ENCODE measurements around the gene CD38.
"Not testable (repeated sequence)": the region's sequence is repeated elsewhere in the genome, so short reads cannot be mapped to it uniquely, and the experiment has no call there.

CD38 gene

GRCh38 chr4:15833801-15834200, 55.7 kb downstream of the CD38 start:
- ATAC-seq (ENCODE audit: insufficient read depth, low read depth) (no peak), DNase-seq (no peak)
- Histone ChIP-seq H3K9ac (ENCODE audit: low read depth, low read length) (no peak overlapping the region), H3K4me3 (ENCODE audit: low read depth in 1 of 2, low read length in 2 of 2) (no peak overlapping the region), H3K79me2 (ENCODE audit: insufficient read depth, low read length) (peaks cover 86% of the 10 kb centered on the region), H3K36me3 (ENCODE audit: insufficient read depth, low read length) (peaks cover 100% of the 10 kb centered on the region), H4K20me1 (ENCODE audit: insufficient read depth, low read length) (peaks cover 15% of the 10 kb centered on the region; the same call in 1 of the 2 replicates), H2AFZ (ENCODE audit: low read depth, low read length) (no peak overlapping the region), H3K27ac (ENCODE audit: low read length) (peak overlapping the region; percentile 44), H3K4me1 (ENCODE audit: insufficient read depth, low read length) (no peaks in the 10 kb centered on the region), H3K4me2 (ENCODE audit: insufficient read depth, low read length) (no peak overlapping the region), H3K9me3 (ENCODE audit: insufficient read depth, low read length, severe bottlenecking) (peaks cover 6% of the 10 kb centered on the region), H3K27me3 (ENCODE audit: insufficient read depth, low read length, poor library complexity) (no peaks in the 10 kb centered on the region)
- TF ChIP-seq EZH2 (IDR thresholded peaks at IDR 0.05; ENCODE audit: borderline replicate concordance, low read depth, low read length, severe bottlenecking) (no peak), CTCF (IDR thresholded peaks at IDR 0.05; ENCODE audit: borderline replicate concordance, extremely low read depth, low read length, poor library complexity, severe bottlenecking) (no peak)

DNA sequence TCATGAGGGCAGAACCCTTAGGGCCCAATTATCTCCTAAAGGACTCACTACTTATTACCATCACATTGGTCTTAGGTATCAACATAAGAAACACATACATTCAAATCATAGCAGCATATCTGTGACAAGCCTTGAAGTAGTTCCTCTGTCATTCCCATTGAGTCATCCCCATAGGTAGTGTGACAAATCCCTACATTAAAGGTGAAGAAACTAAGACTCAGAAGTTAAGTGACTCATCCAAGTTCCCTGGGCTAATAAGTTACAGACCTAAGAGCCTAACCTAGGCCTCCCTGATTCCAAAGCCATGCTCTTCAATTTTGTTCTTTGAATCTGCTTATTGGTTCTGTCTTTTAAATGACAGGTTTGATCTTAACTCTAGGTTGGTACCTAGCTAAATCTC, 58.2 kb downstream of the CD38 start:
- DNase-seq (no peak), ATAC-seq (ENCODE audit: insufficient read depth, low read depth) (no peak)
- Histone ChIP-seq H3K36me3 (ENCODE audit: insufficient read depth, low read length) (peaks cover 100% of the 10 kb centered on the region), H3K79me2 (ENCODE audit: insufficient read depth, low read length) (peaks cover 64% of the 10 kb centered on the region), H3K9ac (ENCODE audit: low read depth, low read length) (no peak overlapping the region), H4K20me1 (ENCODE audit: insufficient read depth, low read length) (peaks cover 15% of the 10 kb centered on the region; the same call in 1 of the 2 replicates), H3K27ac (ENCODE audit: low read length) (no peak overlapping the region), H3K27me3 (ENCODE audit: insufficient read depth, low read length, poor library complexity) (no peaks in the 10 kb centered on the region), H2AFZ (ENCODE audit: low read depth, low read length) (no peak overlapping the region), H3K4me3 (ENCODE audit: low read depth in 1 of 2, low read length in 2 of 2) (no peak overlapping the region), H3K9me3 (ENCODE audit: insufficient read depth, low read length, severe bottlenecking) (peaks cover 15% of the 10 kb centered on the region), H3K4me1 (ENCODE audit: insufficient read depth, low read length) (no peaks in the 10 kb centered on the region), H3K4me2 (ENCODE audit: insufficient read depth, low read length) (no peak overlapping the region)
- no peak for TF ChIP-seq CTCF (IDR thresholded peaks at IDR 0.05; ENCODE audit: borderline replicate concordance, extremely low read depth, low read length, poor library complexity, severe bottlenecking)
- TF ChIP-seq EZH2 (IDR thresholded peaks at IDR 0.05; ENCODE audit: borderline replicate concordance, low read depth, low read length, severe bottlenecking): no peak

- Histone ChIP-seq H3K4me3 (ENCODE audit: low read depth in 1 of 2, low read length in 2 of 2) (no peak overlapping the region), H3K9ac (ENCODE audit: low read depth, low read length) (no peak overlapping the region), H4K20me1 (ENCODE audit: insufficient read depth, low read length) (peaks cover 11% of the 10 kb centered on the region; the same call in 1 of the 2 replicates), H3K9me3 (ENCODE audit: insufficient read depth, low read length, severe bottlenecking) (peaks cover 15% of the 10 kb centered on the region), H3K36me3 (ENCODE audit: insufficient read depth, low read length) (peaks cover 92% of the 10 kb centered on the region), H3K79me2 (ENCODE audit: insufficient read depth, low read length) (peaks cover 52% of the 10 kb centered on the region), H3K27ac (ENCODE audit: low read length) (no peak overlapping the region), H3K4me2 (ENCODE audit: insufficient read depth, low read length) (no peak overlapping the region), H3K27me3 (ENCODE audit: insufficient read depth, low read length, poor library complexity) (no peaks in the 10 kb centered on the region), H3K4me1 (ENCODE audit: insufficient read depth, low read length) (no peaks in the 10 kb centered on the region), H2AFZ (ENCODE audit: low read depth, low read length) (no peak overlapping the region)
- TF ChIP-seq CTCF (IDR thresholded peaks at IDR 0.05; ENCODE audit: borderline replicate concordance, extremely low read depth, low read length, poor library complexity, severe bottlenecking) (no peak), EZH2 (IDR thresholded peaks at IDR 0.05; ENCODE audit: borderline replicate concordance, low read depth, low read length, severe bottlenecking) (no peak)
- DNase-seq (no peak), ATAC-seq (ENCODE audit: insufficient read depth, low read depth) (no peak)
Observed at GRCh38 chr4:15837591-15837990, 59.5 kb downstream of the CD38 start.

DNA sequence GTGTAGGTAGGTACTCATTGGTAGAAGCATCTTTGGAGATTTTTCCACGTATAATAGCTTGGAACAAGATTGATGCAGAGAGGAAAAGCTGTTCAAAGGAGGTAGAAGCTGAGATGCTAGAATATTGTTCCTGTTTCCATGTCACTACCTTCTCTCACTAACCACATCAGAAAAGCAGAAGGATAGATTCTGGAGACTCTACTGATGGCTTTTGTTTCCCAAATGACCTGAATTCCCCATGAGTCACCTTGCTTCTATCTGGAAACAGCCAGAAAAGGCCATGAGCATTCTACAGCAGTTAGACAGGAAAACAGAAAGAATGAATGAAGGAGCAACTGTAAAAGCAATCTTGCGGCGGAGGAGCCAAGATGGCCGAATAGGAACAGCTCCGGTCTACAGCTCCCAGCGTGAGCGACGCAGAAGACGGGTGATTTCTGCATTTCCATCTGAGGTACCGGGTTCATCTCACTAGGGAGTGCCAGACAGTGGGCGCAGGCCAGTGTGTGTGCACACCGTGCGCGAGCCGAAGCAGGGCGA, 63.1 kb downstream of the CD38 start:
- not testable (repeated sequence) for H3K4me3 ChIP-seq (ENCODE audit: low read depth in 1 of 2, low read length in 2 of 2)

More for the DNA sequence above, 63.1 kb downstream of the CD38 start:
- H3K36me3 ChIP-seq (ENCODE audit: insufficient read depth, low read length): peaks cover 56% of the 10 kb centered on the region
- peaks cover 15% of the 10 kb centered on the region for H3K9me3 ChIP-seq (ENCODE audit: insufficient read depth, low read length, severe bottlenecking)
- H3K27ac ChIP-seq (ENCODE audit: low read length); H3K9ac ChIP-seq (ENCODE audit: low read depth, low read length); H4K20me1 ChIP-seq (ENCODE audit: insufficient read depth, low read length); H3K4me2 ChIP-seq (ENCODE audit: insufficient read depth, low read length); H3K4me1 ChIP-seq (ENCODE audit: insufficient read depth, low read length); DNase-seq; ATAC-seq (ENCODE audit: insufficient read depth, low read depth); H2AFZ ChIP-seq (ENCODE audit: low read depth, low read length); H3K27me3 ChIP-seq (ENCODE audit: insufficient read depth, low read length, poor library complexity): not testable (repeated sequence)
- peaks cover 22% of the 10 kb centered on the region for H3K79me2 ChIP-seq (ENCODE audit: insufficient read depth, low read length)
